CD14-positive monocyte (primary cell): Measurements from ENCODE around the gene ABHD17C. TPM values are rescaled to one million over a fixed set of nuclear protein-coding genes. Genes with fewer than 3 reads are reported as not detected.

ENCODE experiments used
- DNase-seq, 3 donors: peaks; one replicate each; pipeline ENCODE4 v3.0.0-alpha.2; 2011 to 2022
- H2AFZ ChIP-seq: 2 replicates; pipeline ENCODE4 v1.6.0; 2012; ENCODE audit warnings: mild to moderate bottlenecking, low read depth, low read length, inconsistent platforms; ENCODE audit not compliant: insufficient read depth, poor library complexity, severe bottlenecking
- H3K27ac ChIP-seq, 2 donors: 1 replicate in 1 of 2; 2 replicates in 1 of 2; pipeline ENCODE4 v1.5.1; 2012 to 2013; ENCODE audit warnings: low read length in 2 of 2, control low read depth in 1 of 2, inconsistent platforms in 1 of 2, low read depth in 1 of 2, mild to moderate bottlenecking in 1 of 2
- H3K27me3 ChIP-seq, 2 donors: one replicate each; pipeline versions ENCODE4 v1.6.0 to v1.6.1; 2011 to 2013; ENCODE audit warnings: low read length in 2 of 2; ENCODE audit not compliant: control insufficient read depth in 2 of 2, insufficient read depth in 2 of 2
- H3K36me3 ChIP-seq, 2 donors: replicated peaks in 1 of 2; 1 replicate in 1 of 2; 2 replicates in 1 of 2; pipeline versions ENCODE4 v1.5.1 to v1.6.1; 2012 to 2013; ENCODE audit warnings: low read length in 2 of 2, control low read depth in 1 of 2, inconsistent platforms in 1 of 2, mild to moderate bottlenecking in 1 of 2; ENCODE audit not compliant: insufficient read depth in 2 of 2, control insufficient read depth in 1 of 2
- H3K4me1 ChIP-seq, 2 donors: 1 replicate in 1 of 2; 2 replicates in 1 of 2; pipeline versions ENCODE4 v1.5.1 to v1.6.1; 2012 to 2013; ENCODE audit warnings: low read length in 2 of 2, control low read depth in 1 of 2, inconsistent platforms in 1 of 2, mild to moderate bottlenecking in 1 of 2, moderate library complexity in 1 of 2; ENCODE audit not compliant: insufficient read depth in 2 of 2, control insufficient read depth in 1 of 2
- H3K4me2 ChIP-seq: replicated peaks from 2 replicates; pipeline ENCODE3; 2012; ENCODE audit warnings: low read length, moderate library complexity, mild to moderate bottlenecking; ENCODE audit not compliant: poor library complexity, severe bottlenecking; ENCODE audit errors: extremely low read depth
- H3K4me3 ChIP-seq, 3 experiments: fragments of 200-600 bp in 1 of 3; sonication (generic) in 1 of 3; replicated peaks in 1 of 3; 1 replicate in 2 of 3; 2 replicates in 1 of 3; pipeline ENCODE4 v1.5.1; 2011 to 2013; ENCODE audit warnings: low read length in 3 of 3, mild to moderate bottlenecking in 3 of 3, control low read depth in 2 of 3, low read depth in 2 of 3, inconsistent platforms in 1 of 3, moderate library complexity in 1 of 3
- H3K79me2 ChIP-seq: 2 replicates; pipeline ENCODE4 v1.6.0; 2012; ENCODE audit warnings: mild to moderate bottlenecking, control low read depth, inconsistent platforms, low read length, moderate library complexity; ENCODE audit not compliant: insufficient read depth
- H3K9ac ChIP-seq: 2 replicates; pipeline ENCODE4 v1.6.0; 2017; ENCODE audit warnings: low read length, mild to moderate bottlenecking; ENCODE audit not compliant: insufficient read depth, poor library complexity, severe bottlenecking
- H3K9me3 ChIP-seq, 2 donors: replicated peaks in 1 of 2; 1 replicate in 1 of 2; 2 replicates in 1 of 2; pipeline versions ENCODE4 v1.5.1 to v1.6.1; 2012 to 2013; ENCODE audit warnings: low read length in 2 of 2, control low read depth in 1 of 2; ENCODE audit not compliant: control insufficient read depth in 1 of 2, insufficient read depth in 1 of 2
- H4K20me1 ChIP-seq: 2 replicates; pipeline ENCODE4 v1.6.0; 2012; ENCODE audit warnings: mild to moderate bottlenecking, low read length, control low read depth, moderate library complexity; ENCODE audit not compliant: insufficient read depth
- H3K27ac Mint-ChIP-seq, 7 donors: one replicate each; pipeline ENCODE4 v1.8.0; 2020; ENCODE audit warnings: mild to moderate bottlenecking in 7 of 7, mixed read lengths in 7 of 7, moderate library complexity in 6 of 7, inconsistent platforms in 2 of 7
- H3K27me3 Mint-ChIP-seq, 3 donors: one replicate each; pipeline ENCODE4 v1.8.0; 2021 to 2022; ENCODE audit warnings: low read depth in 3 of 3, mild to moderate bottlenecking in 3 of 3, mixed read lengths in 3 of 3, moderate library complexity in 3 of 3, inconsistent platforms in 1 of 3
- H3K36me3 Mint-ChIP-seq, 2 donors: one replicate each; pipeline ENCODE4 v1.8.0; 2020; ENCODE audit warnings: mixed read lengths in 2 of 2, inconsistent platforms in 1 of 2, mild to moderate bottlenecking in 1 of 2
- H3K4me1 Mint-ChIP-seq: one replicate; pipeline ENCODE4 v1.8.0; 2020; ENCODE audit warnings: mild to moderate bottlenecking, mixed read lengths
- H3K4me3 Mint-ChIP-seq, 2 donors: one replicate each; pipeline ENCODE4 v1.8.0; 2020; ENCODE audit warnings: mild to moderate bottlenecking in 2 of 2, mixed read lengths in 2 of 2, moderate library complexity in 1 of 2
- H3K9me3 Mint-ChIP-seq, 7 donors: one replicate each; pipeline ENCODE4 v1.8.0; 2020 to 2022; ENCODE audit warnings: mixed read lengths in 7 of 7, mild to moderate bottlenecking in 6 of 7, moderate library complexity in 6 of 7, inconsistent platforms in 2 of 7
- WGBS: methylation state at CpG from one replicate; pipeline ENCODE4 v1.1.5; 2013; ENCODE audit warnings: missing lambda C conversion rate; ENCODE audit not compliant: insufficient coverage; 5-methylcytosine and 5-hydroxymethylcytosine counted together
- intact Hi-C, 2 donors: fragments of 100-400 bp; cut with micrococcal nuclease; formaldehyde crosslinking; loops; one replicate each; pipeline versions ENCODE4 v1.15.0 to v1.15.1; 2023
- polyA plus RNA-seq, 3 donors: library from polyadenylated mRNA; depleted of rRNA in 1 of 3; unstranded in 2 of 3; stranded (reverse) in 1 of 3; fragments of 300-500 nt in 2 of 3; fragments of >200 nt in 1 of 3; fragmentation: Illumina TruSeq in 2 of 3; gene quantifications; 1 replicate in 2 of 3; 2 replicates in 1 of 3; pipeline ENCODE4 v1.2.3, GENCODE V29; 2012 to 2021
- TF ChIP-seq, protein P1 (sequence below): fragments of 200-600 bp; IDR thresholded peaks from one replicate; pipeline ENCODE4 v1.8.0; 2022; ENCODE audit warnings: antibody characterized with exemption, mild to moderate bottlenecking

The ABHD17C gene
- polyA plus RNA-seq, 3 donors, result 0.48 to 0.76 (median 0.68) TPM

DNA sequence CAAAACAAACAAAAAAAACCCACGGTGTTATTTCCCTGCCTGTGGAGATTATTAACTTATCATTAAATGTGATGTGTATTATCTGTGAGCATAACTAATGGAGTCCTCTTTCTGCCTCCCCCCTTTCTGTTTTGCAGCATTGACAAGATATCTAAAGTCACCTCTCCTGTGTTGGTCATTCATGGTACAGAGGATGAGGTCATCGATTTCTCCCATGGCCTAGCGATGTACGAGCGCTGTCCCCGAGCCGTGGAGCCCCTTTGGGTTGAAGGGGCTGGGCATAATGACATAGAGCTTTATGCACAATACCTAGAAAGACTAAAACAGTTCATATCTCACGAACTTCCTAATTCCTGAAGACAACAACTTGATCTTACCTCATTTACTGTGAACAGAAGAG lies 58.9 kb downstream of the ABHD17C start:
- no peak overlapping the region for H3K4me2 ChIP-seq
- Mint-ChIP-seq H3K4me1 (no peaks in the 10 kb centered on the region), H3K27ac (no peak overlapping the region), H3K9me3 (no peaks in the 10 kb centered on the region), H3K27me3 (peaks cover 0 to 2% (median 0%) of the 10 kb centered on the region in 3 donors), H3K4me3 (no peak overlapping the region), H3K36me3 (peaks cover 4 to 14% of the 10 kb centered on the region in 2 donors)
- no peaks in the 10 kb centered on the region for H4K20me1 ChIP-seq
- H3K4me3 ChIP-seq, result no peak overlapping the region
- H3K27me3 ChIP-seq, result no peaks in the 10 kb centered on the region
- no peak overlapping the region for H3K27ac ChIP-seq
- no peaks in the 10 kb centered on the region for H3K79me2 ChIP-seq
- no peak overlapping the region for H3K9ac ChIP-seq
- no peaks in the 10 kb centered on the region for H3K4me1 ChIP-seq
- TF ChIP-seq, protein P1, sequence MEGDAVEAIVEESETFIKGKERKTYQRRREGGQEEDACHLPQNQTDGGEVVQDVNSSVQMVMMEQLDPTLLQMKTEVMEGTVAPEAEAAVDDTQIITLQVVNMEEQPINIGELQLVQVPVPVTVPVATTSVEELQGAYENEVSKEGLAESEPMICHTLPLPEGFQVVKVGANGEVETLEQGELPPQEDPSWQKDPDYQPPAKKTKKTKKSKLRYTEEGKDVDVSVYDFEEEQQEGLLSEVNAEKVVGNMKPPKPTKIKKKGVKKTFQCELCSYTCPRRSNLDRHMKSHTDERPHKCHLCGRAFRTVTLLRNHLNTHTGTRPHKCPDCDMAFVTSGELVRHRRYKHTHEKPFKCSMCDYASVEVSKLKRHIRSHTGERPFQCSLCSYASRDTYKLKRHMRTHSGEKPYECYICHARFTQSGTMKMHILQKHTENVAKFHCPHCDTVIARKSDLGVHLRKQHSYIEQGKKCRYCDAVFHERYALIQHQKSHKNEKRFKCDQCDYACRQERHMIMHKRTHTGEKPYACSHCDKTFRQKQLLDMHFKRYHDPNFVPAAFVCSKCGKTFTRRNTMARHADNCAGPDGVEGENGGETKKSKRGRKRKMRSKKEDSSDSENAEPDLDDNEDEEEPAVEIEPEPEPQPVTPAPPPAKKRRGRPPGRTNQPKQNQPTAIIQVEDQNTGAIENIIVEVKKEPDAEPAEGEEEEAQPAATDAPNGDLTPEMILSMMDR, result no peak
- H2AFZ ChIP-seq, result no peak overlapping the region
- DNase-seq, result no peak
- H3K36me3 ChIP-seq, result no peaks in the 10 kb centered on the region
- intact Hi-C loops, result no loop called here
- H3K9me3 ChIP-seq, result no peaks in the 10 kb centered on the region
- whole genome bisulfite sequencing, result no CpG with 5 or more reads among the region's 8 CpGs

DNA sequence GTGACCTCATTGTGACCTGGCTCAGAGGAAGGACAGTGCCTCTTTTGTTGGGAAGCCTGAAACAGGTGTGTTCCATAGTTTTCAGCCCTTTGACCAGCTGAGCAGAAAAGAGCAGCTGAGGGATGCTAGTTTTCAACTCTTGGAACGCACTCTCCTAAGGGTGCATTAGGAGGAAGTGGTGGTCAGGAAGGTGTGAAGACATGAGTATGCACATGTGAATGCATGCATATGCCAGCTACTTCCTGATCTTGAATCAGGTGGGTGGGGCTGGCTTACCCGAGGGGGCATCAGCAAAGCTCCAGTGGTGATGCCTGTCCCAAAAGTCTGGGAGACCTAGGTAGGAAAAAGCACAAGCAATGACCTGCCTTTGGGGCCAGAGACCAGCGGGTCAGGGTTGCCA lies 60.8 kb downstream of the ABHD17C start:
- H3K36me3 Mint-ChIP-seq, result peaks cover 0 to 10% of the 10 kb centered on the region in 2 donors
- no peaks in the 10 kb centered on the region for H3K9me3 Mint-ChIP-seq
- 53% methylated on average over 2 of the region's 3 CpGs for WGBS
- H3K4me1 ChIP-seq, result no peaks in the 10 kb centered on the region
- H4K20me1 ChIP-seq, result no peaks in the 10 kb centered on the region
- H3K4me2 ChIP-seq, result no peak overlapping the region
- H3K27me3 Mint-ChIP-seq, result peaks cover 0 to 2% (median 1%) of the 10 kb centered on the region in 3 donors
- no peaks in the 10 kb centered on the region for H3K9me3 ChIP-seq
- H3K27ac ChIP-seq, result no peak overlapping the region
- H3K27ac Mint-ChIP-seq, result peak overlapping the region in 1 of 7 donors; percentile 26
- H3K36me3 ChIP-seq, result no peaks in the 10 kb centered on the region
- no peak overlapping the region for H2AFZ ChIP-seq
- H3K4me3 ChIP-seq, result no peak overlapping the region
- no peak overlapping the region for H3K4me3 Mint-ChIP-seq
- TF ChIP-seq, protein P1, result no peak
- H3K4me1 Mint-ChIP-seq, result no peaks in the 10 kb centered on the region
- H3K9ac ChIP-seq, result no peak overlapping the region
- intact Hi-C loops, result no loop called here
- no peak for DNase-seq
- no peaks in the 10 kb centered on the region for H3K27me3 ChIP-seq
- no peaks in the 10 kb centered on the region for H3K79me2 ChIP-seq
